HG03064 (cell line): Measurements from ENCODE around the gene PRM2.
"Not testable (repeated sequence)": the region's sequence is repeated elsewhere in the genome, so short reads cannot be mapped to it uniquely, and the experiment has no call there.

Experiments used
- ATAC-seq: cut with Tn5 transposase; IDR thresholded peaks from one replicate; pipeline ENCODE4 v1.9.1; 2021; ENCODE audit warnings: low read depth; ENCODE audit not compliant: unreplicated experiment

PRM2 gene

GRCh38 chr16:11307639-11308492 lies 31.6 kb upstream of the PRM2 start:
- ATAC-seq: no peak

GRCh38 chr16:11306997-11307638 lies 30.8 kb upstream of the PRM2 start:
- ATAC-seq: no peak

GRCh38 chr16:11306381-11306780 lies 30.1 kb upstream of the PRM2 start:
- ATAC-seq: no peak

GRCh38 chr16:11303405-11304138 lies 27.3 kb upstream of the PRM2 start:
- no peak for ATAC-seq

DNA sequence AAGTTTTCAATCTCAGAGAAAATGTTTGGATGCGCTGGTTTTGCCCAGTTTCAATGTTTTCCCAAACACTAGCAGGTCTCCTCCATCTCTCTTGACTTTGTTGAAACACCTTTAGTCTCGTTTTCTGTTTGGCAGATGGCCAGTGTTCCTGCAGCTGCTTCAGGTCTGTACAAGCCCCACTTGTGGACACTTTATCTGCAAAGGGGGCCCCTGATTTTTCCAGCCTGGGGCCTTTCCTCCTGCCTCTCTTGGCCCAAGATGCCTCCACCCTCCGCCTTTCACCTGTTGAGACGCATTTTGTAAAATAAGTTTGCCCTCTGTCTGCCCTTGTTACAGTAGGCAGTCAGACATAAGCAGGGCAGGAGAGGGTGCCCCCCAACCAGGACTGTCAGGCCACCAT lies 26.7 kb upstream of the PRM2 start:
- no peak for ATAC-seq

DNA sequence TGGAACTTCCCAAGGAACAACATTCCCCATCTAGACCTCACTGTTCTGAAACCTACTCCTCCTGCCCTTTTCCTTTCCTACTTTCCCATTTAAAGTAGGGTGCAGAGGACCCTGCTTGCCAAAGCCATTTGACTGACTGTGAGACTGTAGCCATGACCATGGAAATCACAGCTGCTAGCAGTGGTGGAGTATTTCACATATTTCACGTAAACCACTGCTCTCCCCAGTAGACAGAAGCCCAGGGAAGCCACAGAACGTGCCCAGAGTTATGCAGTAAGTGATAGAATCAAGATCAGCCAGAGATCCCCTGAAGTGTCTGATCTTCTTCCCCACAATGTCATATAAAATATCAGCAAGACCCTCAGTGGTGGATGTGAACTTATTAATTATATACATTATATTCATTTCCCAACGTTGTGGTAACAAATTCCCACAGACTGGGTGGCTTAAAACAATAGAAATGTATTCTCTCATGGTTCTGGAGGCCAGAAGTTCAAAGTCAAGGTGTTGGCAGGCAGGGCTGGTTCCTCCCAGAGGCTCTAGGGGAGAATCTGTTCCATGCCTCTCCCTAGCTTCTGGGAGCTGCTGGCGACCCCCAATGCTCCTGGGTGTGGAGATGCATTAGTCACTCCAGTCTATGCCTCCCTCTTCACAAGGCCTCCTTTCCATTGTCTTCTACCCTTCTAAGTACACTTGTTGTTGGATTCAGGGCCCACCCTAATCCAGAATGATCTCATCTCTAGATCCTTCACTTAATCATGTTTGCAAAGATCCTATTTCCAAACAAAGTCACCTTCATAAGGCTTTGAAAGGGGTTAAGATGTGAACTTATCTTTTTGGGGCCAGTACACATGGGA lies 25.6 kb upstream of the PRM2 start:
- ATAC-seq: no peak

- ATAC-seq: no peak
These were observed 24.2 kb upstream of the PRM2 start for GRCh38 chr16:11300560-11300892.

- no peak for ATAC-seq
These were observed 23.7 kb upstream of the PRM2 start for GRCh38 chr16:11299865-11300559.

- not testable (repeated sequence) for ATAC-seq
These were observed 22.8 kb upstream of the PRM2 start for GRCh38 chr16:11298950-11299547.

DNA sequence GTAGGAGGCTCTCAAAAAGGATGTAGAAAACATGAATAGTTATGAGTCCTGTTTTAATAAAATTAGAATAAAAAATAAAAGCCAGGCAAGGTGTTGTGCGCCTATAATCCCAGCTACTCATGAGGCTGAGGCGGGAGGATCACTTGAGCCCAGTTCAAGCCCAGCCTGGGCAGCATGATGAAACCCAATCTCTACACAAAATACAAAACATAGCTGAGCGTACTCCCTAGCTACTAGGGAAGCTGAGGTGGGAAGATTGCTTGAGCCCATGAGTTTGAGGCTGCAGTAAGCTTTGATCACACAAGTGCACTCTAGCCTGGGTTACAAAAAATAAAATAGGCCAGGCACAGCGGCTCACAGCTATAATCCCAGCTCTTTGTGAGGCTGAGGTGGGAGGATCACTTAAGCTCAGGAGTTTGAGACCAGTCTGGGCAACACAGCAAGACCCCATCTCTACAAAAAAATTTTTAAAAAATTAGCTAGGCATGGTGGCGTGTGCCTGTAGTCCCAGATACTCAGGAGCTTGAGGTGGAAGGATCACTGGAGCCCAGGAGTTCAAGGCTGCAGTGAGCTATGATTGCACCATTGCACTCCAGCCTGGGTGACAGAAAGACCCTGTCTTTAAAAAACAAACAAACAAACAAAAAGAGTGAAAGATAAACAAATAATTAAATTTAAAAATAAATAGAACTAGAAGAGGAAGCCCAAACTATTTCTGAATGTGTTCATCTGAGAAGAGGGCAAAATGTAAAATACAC lies 22.0 kb upstream of the PRM2 start:
- ATAC-seq: no peak

- peak; percentile 71 for ATAC-seq
These were observed 21.3 kb upstream of the PRM2 start for GRCh38 chr16:11297492-11298142.

DNA sequence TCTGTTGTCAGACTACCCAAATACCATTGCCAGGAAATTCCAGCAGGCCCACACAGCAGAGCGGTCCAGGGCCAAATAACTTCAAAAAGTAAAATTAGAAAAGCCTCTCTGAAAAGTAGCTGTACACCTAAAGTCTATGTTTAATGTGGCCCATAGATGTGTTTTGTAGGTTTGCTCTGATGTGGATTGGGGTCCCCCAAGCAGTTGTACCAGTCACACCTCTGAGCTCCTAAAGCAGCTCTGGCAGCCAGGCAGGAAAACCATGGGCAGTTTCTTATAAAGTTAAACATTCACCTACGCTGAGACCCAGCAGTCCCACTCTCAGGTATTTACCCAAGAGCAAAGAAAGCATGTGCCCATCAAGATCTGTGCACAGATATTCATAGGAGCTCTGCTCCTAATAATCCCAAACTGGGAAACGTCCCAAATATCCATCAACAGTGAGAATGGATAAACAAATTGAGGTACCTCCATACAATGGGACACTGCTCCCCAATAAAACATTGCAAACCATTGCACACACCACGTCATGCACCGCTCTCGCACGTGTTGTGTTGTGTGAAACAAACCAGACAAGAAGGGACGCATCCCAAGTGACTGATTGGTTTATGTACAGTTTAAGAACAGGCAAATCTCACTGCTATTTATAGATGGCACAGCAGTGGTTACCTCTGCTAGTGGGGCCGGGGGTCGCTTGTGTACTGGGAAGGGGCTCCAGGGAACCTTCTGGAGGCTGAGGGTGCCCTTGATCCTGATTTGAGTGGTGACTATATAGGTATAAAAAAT lies 20.6 kb upstream of the PRM2 start:
- ATAC-seq: peak; percentile 10

GRCh38 chr16:11296351-11296705 lies 20.0 kb upstream of the PRM2 start:
- ATAC-seq: no peak

DNA sequence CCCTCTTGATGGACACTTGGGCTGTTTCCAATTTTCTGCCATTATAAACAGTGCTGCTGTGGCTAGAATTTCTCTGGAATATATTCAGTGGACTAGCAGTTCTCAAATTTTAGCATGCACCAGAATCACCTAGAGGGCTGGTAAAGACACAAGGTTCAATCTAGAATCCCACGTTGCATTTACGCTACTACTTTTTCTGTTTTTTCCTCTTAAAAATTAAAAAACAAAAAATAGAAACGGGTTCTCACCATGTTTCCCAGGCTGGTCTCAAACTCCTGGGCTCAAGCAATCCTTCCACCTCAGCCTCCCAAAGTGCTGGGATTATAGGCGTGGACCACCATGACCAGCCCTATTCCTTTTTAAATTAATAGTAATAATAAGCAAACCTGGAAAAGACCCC lies 19.4 kb upstream of the PRM2 start:
- no peak for ATAC-seq

DNA sequence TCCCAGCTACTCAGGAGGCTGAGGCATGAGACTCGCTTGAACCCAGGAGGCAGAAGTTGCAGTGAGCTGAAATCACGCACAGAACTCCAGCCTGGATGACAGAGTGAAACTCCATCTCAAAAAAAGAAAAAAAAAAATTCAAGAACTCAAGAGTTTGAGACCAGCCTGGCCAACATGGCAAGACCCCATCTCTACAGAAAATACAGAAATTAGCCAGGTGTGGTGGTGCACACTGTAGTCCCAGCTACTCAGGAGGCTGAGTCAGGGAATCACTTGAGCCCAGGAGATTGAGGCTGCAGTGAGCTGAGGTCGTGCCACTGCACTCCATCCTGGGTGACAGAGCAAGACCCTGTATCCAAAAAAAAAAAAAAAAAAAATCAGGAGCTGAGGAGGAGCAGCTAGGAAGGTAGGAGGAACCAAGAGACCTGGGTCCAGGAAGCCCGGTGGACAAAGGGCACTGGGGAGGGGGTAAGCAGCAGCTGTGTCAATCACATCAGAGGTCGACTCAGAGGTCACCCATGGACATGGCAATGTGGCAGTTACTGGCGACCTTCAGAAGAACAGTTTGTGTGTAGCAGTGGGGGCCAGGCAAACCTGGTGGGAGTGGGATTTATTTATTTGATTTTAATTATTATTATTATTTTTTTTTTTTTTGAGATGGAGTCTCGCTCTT lies 15.9 kb upstream of the PRM2 start:
- ATAC-seq: no peak

DNA sequence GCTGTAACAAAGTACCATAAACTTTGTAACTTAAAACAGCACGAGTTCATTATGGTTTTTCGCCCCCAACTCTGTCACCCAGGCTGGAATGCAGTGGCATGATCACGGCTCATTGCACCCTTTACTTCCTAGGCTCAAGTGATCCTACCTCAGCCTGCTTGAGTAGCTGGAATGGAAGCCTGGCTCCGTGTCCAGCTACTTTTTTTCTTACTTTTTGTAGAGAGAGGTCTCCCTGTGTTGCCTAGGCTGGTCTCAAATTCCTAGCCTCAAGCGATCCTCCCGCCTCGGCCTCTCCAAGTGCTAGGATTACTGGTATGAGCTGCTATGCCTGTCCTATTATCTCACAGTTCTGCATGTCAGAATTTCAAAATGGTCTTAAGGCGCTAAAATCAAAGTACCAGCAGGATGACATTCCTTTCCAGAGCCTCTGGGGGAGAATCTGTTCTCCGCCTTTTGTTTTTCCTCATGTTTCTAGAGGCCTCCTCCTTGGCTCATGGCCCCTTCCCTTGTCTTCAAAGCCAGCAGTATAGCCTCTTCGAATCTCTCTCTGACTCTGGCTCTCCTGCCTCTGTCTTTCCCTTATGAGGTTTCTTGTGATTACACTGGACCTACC lies 14.9 kb upstream of the PRM2 start:
- ATAC-seq: no peak
